GM12878 (cell line): ENCODE results near the gene SUPT6H. TPM values are rescaled to one million over a fixed set of nuclear protein-coding genes. Genes with fewer than 3 reads are reported as not detected.

Experiments
- ATAC-seq: fragments of 200-7000 bp; cut with Tn5 transposase; 3 replicates; pipeline ENCODE4 v1.9.1; 2020; ENCODE audit warnings: mild to moderate bottlenecking, moderate library complexity
- BruUV-seq: library from RNA; stranded (reverse); fragments of 400-500 nt; replicated peaks from 2 replicates; lab custom pipeline; 2021; lab: Mats Ljungman, UMichigan
- CTCF ChIA-PET: fragments of 300-600 bp; sonication (Branson Sonifier 250); formaldehyde crosslinking; extraction: SDS; loops from one replicate; lab custom pipeline; 2021; ENCODE audit warnings: inconsistent platforms; lab: Yijun Ruan, JAX
- POLR2A ChIA-PET: fragments of 350-600 bp; formaldehyde crosslinking; extraction: SDS; loops from one replicate; lab custom pipeline; 2021; ENCODE audit warnings: inconsistent platforms; lab: Charles Lee
- RAD21 ChIA-PET: fragments of 300-600 bp; sonication (Branson Sonifier 250); formaldehyde crosslinking; loops from one replicate; lab custom pipeline; 2023; ENCODE audit warnings: antibody characterized with exemption; ENCODE audit not compliant: unreplicated experiment; lab: Charles Lee
- SMC1A ChIA-PET: fragments of 300-600 bp; sonication (Branson Sonifier 250); formaldehyde crosslinking; loops from one replicate; lab custom pipeline; 2023; ENCODE audit not compliant: unreplicated experiment, uncharacterized antibody; lab: Charles Lee
- DNase-seq: peaks from one replicate; pipeline ENCODE4 v3.0.0-alpha.2; 2011; ENCODE audit warnings: low read depth, low spot score
- FAIRE-seq: peaks from 3 replicates; lab custom pipeline; 2011; peaks lifted over from hg19 to GRCh38; lab: Jason Lieb, UNC
- H2AFZ ChIP-seq: 2 replicates; pipeline ENCODE4 v1.6.0; 2011; ENCODE audit warnings: low read depth, low read length, control low read depth; ENCODE audit not compliant: control insufficient read depth
- H3K27ac ChIP-seq: 2 replicates; pipeline ENCODE4 v1.5.1; 2011; ENCODE audit warnings: control low read depth; ENCODE audit not compliant: control insufficient read depth, insufficient read depth
- H3K27me3 ChIP-seq, 2 experiments: replicated peaks in 1 of 2; 2 replicates each; pipeline versions ENCODE4 v1.6.0 to v1.6.1; 2011; ENCODE audit warnings: low read length in 1 of 2; ENCODE audit not compliant: control insufficient read depth in 2 of 2, insufficient read depth in 2 of 2
- H3K36me3 ChIP-seq, 2 experiments: 2 replicates each; pipeline ENCODE4 v1.5.1; 2011; ENCODE audit warnings: low read length in 1 of 2; ENCODE audit not compliant: control insufficient read depth in 2 of 2, insufficient read depth in 2 of 2
- H3K4me1 ChIP-seq: 2 replicates; pipeline ENCODE4 v1.6.1; 2011; ENCODE audit warnings: mild to moderate bottlenecking, low read length, moderate library complexity, mixed read lengths; ENCODE audit not compliant: control insufficient read depth, insufficient read depth
- H3K4me2 ChIP-seq: 2 replicates; pipeline ENCODE4 v1.6.0; 2011; ENCODE audit warnings: control low read depth; ENCODE audit not compliant: control insufficient read depth, insufficient read depth
- H3K4me3 ChIP-seq: fragments of 200-600 bp; sonication (generic); 2 replicates; pipeline ENCODE4 v1.5.1; 2016
- H3K79me2 ChIP-seq: 2 replicates; pipeline ENCODE4 v1.6.0; 2011; ENCODE audit warnings: low read length; ENCODE audit not compliant: control insufficient read depth, insufficient read depth
- H3K9ac ChIP-seq: 2 replicates; pipeline ENCODE4 v1.8.0; 2011; ENCODE audit warnings: low read length, control low read depth, mixed read lengths; ENCODE audit not compliant: control insufficient read depth, insufficient read depth
- H3K9me3 ChIP-seq: replicated peaks from 3 replicates; pipeline ENCODE4 v1.5.1; 2011; ENCODE audit warnings: mild to moderate bottlenecking, low read length; ENCODE audit not compliant: control insufficient read depth, insufficient read depth
- H4K20me1 ChIP-seq: 2 replicates; pipeline ENCODE4 v1.6.0; 2011; ENCODE audit not compliant: control insufficient read depth, insufficient read depth
- CEBPB ChIP-seq, 2 experiments: fragments of 150-350 bp in 1 of 2; IDR thresholded peaks; 2 replicates each; pipeline ENCODE4 v1.6.1; 2012 to 2014; ENCODE audit warnings: low read depth in 2 of 2, low read length in 2 of 2, borderline replicate concordance in 1 of 2, inconsistent platforms in 1 of 2
- CEBPZ ChIP-seq: fragments of 150-350 bp; IDR thresholded peaks from 2 replicates; pipeline ENCODE4 v1.6.1; 2016; ENCODE audit warnings: low read depth, low read length
- HDAC6 ChIP-seq: fragments of 200-600 bp; sonication (generic); IDR thresholded peaks from one replicate; pipeline ENCODE4 v1.8.0; 2017; ENCODE audit warnings: antibody characterized with exemption; ENCODE audit not compliant: unreplicated experiment
- IRF5 ChIP-seq: fragments of 450-650 bp; IDR thresholded peaks from 2 replicates; pipeline ENCODE4 v1.6.1; 2017; ENCODE audit warnings: borderline replicate concordance
- ZBTB4 ChIP-seq: fragments of 450-650 bp; formaldehyde crosslinking; IDR thresholded peaks from 2 replicates; pipeline ENCODE4 v1.4.0; 2022; ENCODE audit warnings: mild to moderate bottlenecking, moderate library complexity
- WGBS: methylation state at CpG from one replicate; pipeline ENCODE4 v1.1.6; 2016; ENCODE audit warnings: low lambda C conversion rate; ENCODE audit not compliant: insufficient replicate concordance, insufficient coverage; ENCODE audit errors: missing lambda C conversion rate; 5-methylcytosine and 5-hydroxymethylcytosine counted together
- in situ Hi-C: fragments of 300-500 bp; cut with MboI; formaldehyde crosslinking; loops from 9 replicates; pipeline ENCODE4 v1.14.3; 2018; ENCODE audit warnings: mixed read lengths
- intact Hi-C: fragments of 100-400 bp; cut with micrococcal nuclease; formaldehyde crosslinking; loops from one replicate; pipeline ENCODE4 v1.14.2; 2022; ENCODE audit not compliant: unreplicated experiment
- polyA plus RNA-seq, 11 experiments: library from polyadenylated mRNA; depleted of rRNA in 4 of 11; unstranded in 6 of 11; stranded (reverse) in 5 of 11; fragments of >200 nt; fragmentation: Nextera tagmentation in 4 of 11; fragmentation: Illumina TruSeq in 1 of 11; extraction: Ambion mirVana in 4 of 11; extraction: Trizol in 1 of 11; gene quantifications; 1 replicate in 1 of 11; 2 replicates in 10 of 11; pipeline versions ENCODE4 v1.2.1 to v1.2.3, GENCODE V29; 2011 to 2016; ENCODE audit warnings: inconsistent platforms in 2 of 11, missing spikeins in 2 of 11, low read depth in 1 of 11
- total RNA-seq, 4 experiments: library from RNA; depleted of rRNA in 3 of 4; stranded (reverse); fragments of >200 nt in 3 of 4; fragmentation: Illumina TruSeq in 1 of 4; extraction: Trizol in 1 of 4; gene quantifications; 2 replicates each; pipeline versions ENCODE4 v1.2.1 to v1.2.3, GENCODE V29; 2013 to 2021

Gene SUPT6H
- total and polyA plus RNA-seq, 10 of the 15 experiments (the other 5 are each of a cell fraction or from before 2014, with no cell fraction given): 1.7 to 58.8 (median 37.7) TPM

GRCh38 chr17:28682655-28683054, 20.6 kb downstream of the SUPT6H start:
- Histone ChIP-seq H4K20me1 (no peaks in the 10 kb centered on the region; the same call in 1 of the 2 replicates), H3K9ac (no peak overlapping the region), H2AFZ (no peak overlapping the region), H3K27ac (no peak overlapping the region), H3K4me2 (no peak overlapping the region), H3K9me3 (no peaks in the 10 kb centered on the region), H3K4me1 (no peaks in the 10 kb centered on the region), H3K27me3 (no peaks in the 10 kb centered on the region), H3K4me3 (no peak overlapping the region), H3K36me3 (peaks cover 36 to 54% of the 10 kb centered on the region in 2 experiments), H3K79me2 (no peaks in the 10 kb centered on the region)
- WGBS: 99% methylated on average over 11 of the region's 11 CpGs
- BruUV-seq: no TSS peak
- in situ Hi-C loops: no loop called here
- intact Hi-C loops: no loop called here
- SMC1A ChIA-PET: interaction anchor here (1.4 kb wide), 1 partner anchor 14 kb away, joined by 3 read pairs; no protein-coding TSS in a partner anchor
- RAD21 ChIA-PET: no interaction called here
- TF ChIP-seq CEBPZ: no peak
- no peak for TF ChIP-seq HDAC6
- no peak for TF ChIP-seq CEBPB (IDR thresholded peaks at IDR 0.05; ENCODE audit: borderline replicate concordance in 1 of 2, low read depth in 2 of 2, low read length in 2 of 2)
- no peak for TF ChIP-seq ZBTB4
- TF ChIP-seq IRF5: no peak
- CTCF ChIA-PET: interaction anchor here (0.6 kb wide), 1 partner anchor 30 kb away, joined by 5 read pairs; no protein-coding TSS in a partner anchor
- DNase-seq (no peak), ATAC-seq (no peak), FAIRE-seq (no peak)
- POLR2A ChIA-PET: interaction anchor here (0.5 to 1.8 kb wide), 4 partner anchors 14 to 164 kb away, joined by 3 to 5 read pairs (median 3); partner anchors contain the start of gene SDF2
